ENCODE results near the gene TCEAL5.

DNA sequence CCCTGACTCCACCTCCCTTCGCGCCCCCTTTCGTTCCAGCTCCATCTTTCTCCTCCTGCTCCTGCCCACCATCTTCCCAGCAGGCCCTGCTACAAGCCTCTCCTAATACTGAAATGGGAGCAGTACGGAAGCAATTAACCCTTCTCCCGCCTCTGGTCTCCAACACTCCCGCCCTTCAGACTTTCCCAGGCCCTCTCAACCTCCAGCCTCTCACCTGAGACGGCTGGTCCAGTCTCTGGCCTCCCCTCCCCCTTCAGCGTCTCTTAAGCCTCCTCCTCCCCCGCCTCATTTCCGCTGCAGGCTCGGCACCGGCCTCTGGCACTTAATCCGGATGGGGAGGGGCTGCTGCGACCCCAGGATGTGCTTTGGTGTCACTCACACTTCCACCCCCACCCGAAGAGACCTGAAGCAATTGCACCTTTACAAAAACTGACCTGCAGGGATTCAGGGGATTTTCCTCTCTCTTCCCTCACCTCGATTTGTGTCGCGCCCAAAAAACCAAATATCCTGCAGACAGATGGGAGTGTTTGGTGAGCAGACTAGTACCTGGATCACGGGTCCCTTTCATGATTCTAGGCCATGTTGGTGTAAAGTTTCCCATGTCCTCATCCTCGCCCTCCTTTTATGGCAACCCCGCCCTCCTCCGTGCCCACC lies 22.3 kb downstream of the TCEAL5 start:
- TF ChIP-seq, protein P1, sequence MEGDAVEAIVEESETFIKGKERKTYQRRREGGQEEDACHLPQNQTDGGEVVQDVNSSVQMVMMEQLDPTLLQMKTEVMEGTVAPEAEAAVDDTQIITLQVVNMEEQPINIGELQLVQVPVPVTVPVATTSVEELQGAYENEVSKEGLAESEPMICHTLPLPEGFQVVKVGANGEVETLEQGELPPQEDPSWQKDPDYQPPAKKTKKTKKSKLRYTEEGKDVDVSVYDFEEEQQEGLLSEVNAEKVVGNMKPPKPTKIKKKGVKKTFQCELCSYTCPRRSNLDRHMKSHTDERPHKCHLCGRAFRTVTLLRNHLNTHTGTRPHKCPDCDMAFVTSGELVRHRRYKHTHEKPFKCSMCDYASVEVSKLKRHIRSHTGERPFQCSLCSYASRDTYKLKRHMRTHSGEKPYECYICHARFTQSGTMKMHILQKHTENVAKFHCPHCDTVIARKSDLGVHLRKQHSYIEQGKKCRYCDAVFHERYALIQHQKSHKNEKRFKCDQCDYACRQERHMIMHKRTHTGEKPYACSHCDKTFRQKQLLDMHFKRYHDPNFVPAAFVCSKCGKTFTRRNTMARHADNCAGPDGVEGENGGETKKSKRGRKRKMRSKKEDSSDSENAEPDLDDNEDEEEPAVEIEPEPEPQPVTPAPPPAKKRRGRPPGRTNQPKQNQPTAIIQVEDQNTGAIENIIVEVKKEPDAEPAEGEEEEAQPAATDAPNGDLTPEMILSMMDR (IDR thresholded peaks at IDR 0.05), result no peak
- TF ChIP-seq POLR2A (IDR thresholded peaks at IDR 0.05), result no peak
